Left lung (tissue), 10 donors: ENCODE measurements around the gene SERTAD2. TPM values are rescaled to one million over a fixed set of nuclear protein-coding genes. Genes with fewer than 3 reads are reported as not detected.

Source experiments
- ATAC-seq: fragments of 200-7000 bp; cut with Tn5 transposase; one replicate; pipeline ENCODE4 v1.9.1; 2020; ENCODE audit warnings: moderate library complexity
- DNase-seq, 4 donors: peaks; one replicate each; pipeline ENCODE4 v3.0.0-alpha.2; 2013 to 2020
- H3K27ac ChIP-seq, 2 donors: fragments of 200-600 bp; sonication (generic) in 1 of 2; one replicate each; pipeline versions ENCODE4 v1.5.0 to v1.8.0; 2020 to 2021
- H3K27me3 ChIP-seq, 2 donors: fragments of 200-600 bp; sonication (generic) in 1 of 2; one replicate each; pipeline versions ENCODE4 v1.5.0 to v1.8.0; 2020 to 2021
- H3K36me3 ChIP-seq, 2 donors: fragments of 200-600 bp; sonication (generic) in 1 of 2; one replicate each; pipeline versions ENCODE4 v1.5.0 to v1.8.0; 2020 to 2021
- H3K4me1 ChIP-seq, 2 donors: fragments of 200-600 bp; one replicate each; pipeline ENCODE4 v1.8.0; 2021
- H3K4me3 ChIP-seq, 2 donors: fragments of 200-600 bp; sonication (generic) in 1 of 2; one replicate each; pipeline versions ENCODE4 v1.5.0 to v1.8.0; 2020 to 2021; ENCODE audit warnings: mild to moderate bottlenecking in 1 of 2
- H3K9me3 ChIP-seq, 2 donors: fragments of 200-600 bp; sonication (generic) in 1 of 2; one replicate each; pipeline versions ENCODE4 v1.5.0 to v1.8.0; 2020 to 2021
- intact Hi-C, 2 donors: fragments of 100-400 bp; cut with DNase I; formaldehyde crosslinking; loops; one replicate each; pipeline versions ENCODE4 v1.11.2 to v1.14.2; 2022
- polyA plus RNA-seq, 6 donors: library from polyadenylated mRNA; unstranded; fragments of 120-200 nt; gene quantifications; one replicate each; pipeline ENCODE4 v1.2.1, GENCODE V29; 2013; ENCODE audit not compliant: insufficient read length in 6 of 6
- total RNA-seq, 2 donors: library from RNA; stranded (reverse); fragmentation: NEBNext Ultra II Directional; extraction: Animal tissue kit (Norgen Biotek cat#: 25700); gene quantifications; one replicate each; pipeline ENCODE4 v1.2.1, GENCODE V29; 2021
- TF ChIP-seq, protein P1 (sequence below), 2 donors: fragments of 200-600 bp; sonication (generic) in 1 of 2; IDR thresholded peaks; one replicate each; pipeline versions ENCODE4 v1.5.0 to v1.8.0; 2021; ENCODE audit warnings: antibody characterized with exemption in 2 of 2
- donor health status: DM: no; HTN: yes; CAD: no.
- donor health status: DM: no; HTN: no; CAD: no.

Gene SERTAD2
- total and polyA plus RNA-seq, 8 donors, result 17.9 to 28.0 (median 26.4) TPM

GRCh38 chr2:64661741-64662169, 8.0 kb upstream of the SERTAD2 start:
- H3K4me1 ChIP-seq, result peaks cover 0 to 17% of the 10 kb centered on the region in 2 donors
- TF ChIP-seq, protein P1, sequence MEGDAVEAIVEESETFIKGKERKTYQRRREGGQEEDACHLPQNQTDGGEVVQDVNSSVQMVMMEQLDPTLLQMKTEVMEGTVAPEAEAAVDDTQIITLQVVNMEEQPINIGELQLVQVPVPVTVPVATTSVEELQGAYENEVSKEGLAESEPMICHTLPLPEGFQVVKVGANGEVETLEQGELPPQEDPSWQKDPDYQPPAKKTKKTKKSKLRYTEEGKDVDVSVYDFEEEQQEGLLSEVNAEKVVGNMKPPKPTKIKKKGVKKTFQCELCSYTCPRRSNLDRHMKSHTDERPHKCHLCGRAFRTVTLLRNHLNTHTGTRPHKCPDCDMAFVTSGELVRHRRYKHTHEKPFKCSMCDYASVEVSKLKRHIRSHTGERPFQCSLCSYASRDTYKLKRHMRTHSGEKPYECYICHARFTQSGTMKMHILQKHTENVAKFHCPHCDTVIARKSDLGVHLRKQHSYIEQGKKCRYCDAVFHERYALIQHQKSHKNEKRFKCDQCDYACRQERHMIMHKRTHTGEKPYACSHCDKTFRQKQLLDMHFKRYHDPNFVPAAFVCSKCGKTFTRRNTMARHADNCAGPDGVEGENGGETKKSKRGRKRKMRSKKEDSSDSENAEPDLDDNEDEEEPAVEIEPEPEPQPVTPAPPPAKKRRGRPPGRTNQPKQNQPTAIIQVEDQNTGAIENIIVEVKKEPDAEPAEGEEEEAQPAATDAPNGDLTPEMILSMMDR (IDR thresholded peaks at IDR 0.05), result no peak

DNA sequence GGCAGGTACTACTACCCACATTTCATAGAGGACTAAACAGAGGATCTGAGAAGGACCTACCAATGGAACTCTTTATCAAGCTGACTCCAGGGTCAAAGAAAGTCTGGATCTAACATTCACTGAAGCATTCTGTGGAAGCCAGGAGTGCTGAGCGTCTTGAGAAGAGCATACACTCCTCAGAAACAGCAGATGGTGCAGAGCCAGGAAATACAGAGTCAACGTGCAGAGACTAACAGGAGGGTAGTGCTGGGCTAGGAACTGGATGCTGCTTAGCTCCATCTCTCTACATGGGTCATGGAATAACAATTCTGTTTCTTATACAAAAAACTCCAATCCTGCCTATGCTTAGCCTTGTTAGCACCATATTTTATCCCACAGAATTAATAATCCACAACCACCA, 5.5 kb upstream of the SERTAD2 start:
- no peak overlapping the region for H3K27ac ChIP-seq
- intact Hi-C loops, result no loop called here
- no peak for DNase-seq
- ATAC-seq, result no peak
- peaks cover 4 to 35% of the 10 kb centered on the region in 2 donors for H3K4me1 ChIP-seq
- TF ChIP-seq, protein P1 (IDR thresholded peaks at IDR 0.05), result no peak
- no peaks in the 10 kb centered on the region for H3K36me3 ChIP-seq
- no peaks in the 10 kb centered on the region for H3K27me3 ChIP-seq
- no peak overlapping the region for H3K4me3 ChIP-seq
- no peaks in the 10 kb centered on the region for H3K9me3 ChIP-seq

More at GRCh38 chr2:64661741-64662169, 8.0 kb upstream of the SERTAD2 start:
- no peaks in the 10 kb centered on the region for H3K36me3 ChIP-seq
- DNase-seq (no peak), ATAC-seq (no peak)
- intact Hi-C loops, result no loop called here
- no peaks in the 10 kb centered on the region for H3K27me3 ChIP-seq
- H3K4me3 ChIP-seq, result no peak overlapping the region
- no peaks in the 10 kb centered on the region for H3K9me3 ChIP-seq
- H3K27ac ChIP-seq, result no peak overlapping the region

- H3K9me3 ChIP-seq, result no peaks in the 10 kb centered on the region
- no peaks in the 10 kb centered on the region for H3K27me3 ChIP-seq
- intact Hi-C loops, result no loop called here
- H3K27ac ChIP-seq, result no peak overlapping the region
- DNase-seq, result no peak
- H3K4me1 ChIP-seq, result peaks cover 4 to 35% of the 10 kb centered on the region in 2 donors
- no peaks in the 10 kb centered on the region for H3K36me3 ChIP-seq
- no peak for ATAC-seq
- H3K4me3 ChIP-seq, result no peak overlapping the region
- TF ChIP-seq, protein P1 (IDR thresholded peaks at IDR 0.05), result no peak
Measured at GRCh38 chr2:64658269-64658668, 4.6 kb upstream of the SERTAD2 start.

DNA sequence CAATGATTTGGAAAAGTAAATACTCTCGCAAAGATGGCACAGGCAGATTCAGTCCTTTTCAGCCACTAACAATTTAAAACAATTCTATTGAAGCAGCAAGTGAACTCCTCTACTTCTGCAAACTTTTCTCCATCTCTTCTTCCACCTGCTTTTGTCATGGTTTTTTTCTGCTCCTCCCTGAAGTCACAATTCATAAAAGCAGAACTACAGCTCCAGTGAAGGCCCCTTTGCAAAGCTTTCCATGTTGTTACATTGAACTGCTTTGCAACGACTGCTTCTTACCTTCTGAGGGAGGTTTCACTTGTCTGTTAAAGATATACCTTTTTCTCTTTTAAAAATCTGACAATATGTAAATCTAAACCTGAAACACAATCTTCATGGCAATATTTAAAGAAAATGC, 3.7 kb upstream of the SERTAD2 start:
- DNase-seq, result no peak
- TF ChIP-seq, protein P1 (IDR thresholded peaks at IDR 0.05), result no peak
- no peaks in the 10 kb centered on the region for H3K36me3 ChIP-seq
- no peak for ATAC-seq
- H3K27ac ChIP-seq, result no peak overlapping the region
- intact Hi-C loops, result no loop called here
- H3K27me3 ChIP-seq, result no peaks in the 10 kb centered on the region
- H3K9me3 ChIP-seq, result no peaks in the 10 kb centered on the region
- H3K4me1 ChIP-seq, result peaks cover 4 to 37% of the 10 kb centered on the region in 2 donors
- no peak overlapping the region for H3K4me3 ChIP-seq

- Histone ChIP-seq H3K4me3 (no peak overlapping the region), H3K27me3 (no peaks in the 10 kb centered on the region), H3K4me1 (peaks cover 13 to 42% of the 10 kb centered on the region in 2 donors), H3K27ac (no peak overlapping the region), H3K36me3 (no peaks in the 10 kb centered on the region), H3K9me3 (no peaks in the 10 kb centered on the region)
- DNase-seq (no peak), ATAC-seq (no peak)
- TF ChIP-seq, protein P1 (IDR thresholded peaks at IDR 0.05), result no peak
- intact Hi-C loops, result no loop called here
Measured at GRCh38 chr2:64656379-64656778, 2.7 kb upstream of the SERTAD2 start.
